Endodermal cell (in vitro differentiated cells): ENCODE measurements around the gene PSMC3IP. TPM values are rescaled to one million over a fixed set of nuclear protein-coding genes. Genes with fewer than 3 reads are reported as not detected.
A peak's percentile ranks its signal among the peaks of the same experiment; 100 is the strongest.

Experiments
- DNase-seq: peaks from one replicate; pipeline ENCODE4 v3.0.0-alpha.2; 2017
- H3K27ac ChIP-seq: 2 replicates; pipeline ENCODE4 v1.5.1; 2013; ENCODE audit warnings: mild to moderate bottlenecking, low read depth, low read length, moderate library complexity
- H3K27me3 ChIP-seq: 2 replicates; pipeline ENCODE4 v1.6.1; 2013; ENCODE audit warnings: mild to moderate bottlenecking, low read length, moderate library complexity; ENCODE audit not compliant: insufficient read depth, control insufficient read depth, poor library complexity, severe bottlenecking
- H3K36me3 ChIP-seq: 2 replicates; pipeline ENCODE4 v1.7.0; 2013; ENCODE audit warnings: mild to moderate bottlenecking, low read length, moderate library complexity; ENCODE audit not compliant: control insufficient read depth, insufficient read depth
- H3K4me1 ChIP-seq: one replicate; pipeline ENCODE4 v1.7.0; 2013; ENCODE audit warnings: low read length; ENCODE audit not compliant: control insufficient read depth, insufficient read depth
- H3K4me3 ChIP-seq: 2 replicates; pipeline ENCODE4 v1.5.1; 2013; ENCODE audit warnings: mild to moderate bottlenecking, low read length, moderate library complexity
- H3K9ac ChIP-seq: 2 replicates; pipeline ENCODE4 v1.6.1; 2013; ENCODE audit warnings: mild to moderate bottlenecking, low read length, moderate library complexity; ENCODE audit not compliant: poor library complexity, severe bottlenecking; ENCODE audit errors: extremely low read depth
- H3K9me3 ChIP-seq: 2 replicates; pipeline ENCODE4 v1.6.1; 2013; ENCODE audit warnings: mild to moderate bottlenecking, low read length, moderate library complexity; ENCODE audit not compliant: control insufficient read depth
- H3K27ac Mint-ChIP-seq: 2 replicates; pipeline ENCODE4 v1.8.0; 2020; ENCODE audit warnings: mixed read lengths
- H3K27me3 Mint-ChIP-seq: 2 replicates; pipeline ENCODE4 v1.8.0; 2021; ENCODE audit warnings: mild to moderate bottlenecking, mixed read lengths; ENCODE audit not compliant: insufficient read depth
- H3K36me3 Mint-ChIP-seq: 2 replicates; pipeline ENCODE4 v1.8.0; 2020; ENCODE audit warnings: low read depth, mixed read lengths
- H3K4me1 Mint-ChIP-seq: 2 replicates; pipeline ENCODE4 v1.8.0; 2020; ENCODE audit warnings: mixed read lengths
- H3K4me3 Mint-ChIP-seq: 2 replicates; pipeline ENCODE4 v1.8.0; 2020; ENCODE audit warnings: mild to moderate bottlenecking, moderate library complexity, mixed read lengths
- H3K9me3 Mint-ChIP-seq: 2 replicates; pipeline ENCODE4 v1.8.0; 2020; ENCODE audit warnings: mild to moderate bottlenecking, mixed read lengths
- WGBS, 2 experiments: methylation state at CpG; one replicate each; pipeline versions ENCODE4 v1.1.5 to v1.1.7; 2013; ENCODE audit warnings: missing lambda C conversion rate in 2 of 2, mixed read lengths in 1 of 2; ENCODE audit not compliant: insufficient coverage in 1 of 2, insufficient read length in 1 of 2; 5-methylcytosine and 5-hydroxymethylcytosine counted together
- total RNA-seq, 2 donors: library from RNA; stranded (reverse); fragmentation: NEBNext Ultra II Directional in 1 of 2; extraction: Animal tissue kit (Norgen Biotek cat#: 25700) in 1 of 2; gene quantifications; 2 replicates in 1 of 2; 3 replicates in 1 of 2; pipeline ENCODE4 v1.2.1, GENCODE V29; 2021
- TF ChIP-seq, protein P1 (sequence below): fragments of 200-600 bp; sonication (generic); conservative IDR thresholded peaks from 2 replicates; pipeline ENCODE4 v1.5.0; 2021; ENCODE audit warnings: antibody characterized with exemption, mild to moderate bottlenecking

The PSMC3IP gene
- total RNA-seq, 2 donors from 2014 or later, result 27.8 to 38.6 TPM

DNA sequence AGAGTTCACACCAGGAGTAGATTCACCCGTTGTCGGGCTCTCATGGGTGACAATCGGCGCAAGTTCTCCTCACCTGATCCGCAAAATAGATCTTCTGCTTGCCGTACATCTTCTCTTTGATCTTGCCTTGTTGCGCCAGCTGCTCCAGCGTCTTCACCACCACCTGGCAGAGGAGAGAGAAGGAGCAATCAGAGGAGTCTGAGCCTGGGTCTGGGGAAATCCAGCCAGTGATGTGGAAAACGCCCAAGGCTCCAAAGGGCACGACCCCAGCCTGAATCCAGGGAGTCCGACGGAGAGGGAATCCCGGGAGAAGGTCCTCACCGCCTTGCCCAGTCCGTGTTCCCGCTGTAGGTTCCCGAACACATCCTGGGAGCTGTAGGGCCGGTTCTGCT lies 393 bp downstream of the PSMC3IP start:
- H3K4me3 Mint-ChIP-seq, result peak overlapping the region; percentile 78
- TF ChIP-seq, protein P1, sequence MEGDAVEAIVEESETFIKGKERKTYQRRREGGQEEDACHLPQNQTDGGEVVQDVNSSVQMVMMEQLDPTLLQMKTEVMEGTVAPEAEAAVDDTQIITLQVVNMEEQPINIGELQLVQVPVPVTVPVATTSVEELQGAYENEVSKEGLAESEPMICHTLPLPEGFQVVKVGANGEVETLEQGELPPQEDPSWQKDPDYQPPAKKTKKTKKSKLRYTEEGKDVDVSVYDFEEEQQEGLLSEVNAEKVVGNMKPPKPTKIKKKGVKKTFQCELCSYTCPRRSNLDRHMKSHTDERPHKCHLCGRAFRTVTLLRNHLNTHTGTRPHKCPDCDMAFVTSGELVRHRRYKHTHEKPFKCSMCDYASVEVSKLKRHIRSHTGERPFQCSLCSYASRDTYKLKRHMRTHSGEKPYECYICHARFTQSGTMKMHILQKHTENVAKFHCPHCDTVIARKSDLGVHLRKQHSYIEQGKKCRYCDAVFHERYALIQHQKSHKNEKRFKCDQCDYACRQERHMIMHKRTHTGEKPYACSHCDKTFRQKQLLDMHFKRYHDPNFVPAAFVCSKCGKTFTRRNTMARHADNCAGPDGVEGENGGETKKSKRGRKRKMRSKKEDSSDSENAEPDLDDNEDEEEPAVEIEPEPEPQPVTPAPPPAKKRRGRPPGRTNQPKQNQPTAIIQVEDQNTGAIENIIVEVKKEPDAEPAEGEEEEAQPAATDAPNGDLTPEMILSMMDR, result no peak
- no peaks in the 10 kb centered on the region for H3K9me3 ChIP-seq
- peak overlapping the region; percentile 98 for H3K27ac Mint-ChIP-seq
- H3K36me3 ChIP-seq, result peaks cover 61% of the 10 kb centered on the region
- WGBS, 2 experiments, result 3 to 5% methylated on average over 13 to 18 of the region's 18 CpGs
- peaks cover 14% of the 10 kb centered on the region for H3K4me1 Mint-ChIP-seq
- peak overlapping the region; percentile 87 for H3K9ac ChIP-seq
- H3K36me3 Mint-ChIP-seq, result peaks cover 58% of the 10 kb centered on the region
- no peaks in the 10 kb centered on the region for H3K9me3 Mint-ChIP-seq
- H3K4me1 ChIP-seq, result no peaks in the 10 kb centered on the region
- H3K27me3 Mint-ChIP-seq, result no peaks in the 10 kb centered on the region
- peak overlapping the region; percentile 36 for H3K27ac ChIP-seq
- DNase-seq, result no peak
- peak overlapping the region; percentile 99 for H3K4me3 ChIP-seq
- no peaks in the 10 kb centered on the region for H3K27me3 ChIP-seq

DNA sequence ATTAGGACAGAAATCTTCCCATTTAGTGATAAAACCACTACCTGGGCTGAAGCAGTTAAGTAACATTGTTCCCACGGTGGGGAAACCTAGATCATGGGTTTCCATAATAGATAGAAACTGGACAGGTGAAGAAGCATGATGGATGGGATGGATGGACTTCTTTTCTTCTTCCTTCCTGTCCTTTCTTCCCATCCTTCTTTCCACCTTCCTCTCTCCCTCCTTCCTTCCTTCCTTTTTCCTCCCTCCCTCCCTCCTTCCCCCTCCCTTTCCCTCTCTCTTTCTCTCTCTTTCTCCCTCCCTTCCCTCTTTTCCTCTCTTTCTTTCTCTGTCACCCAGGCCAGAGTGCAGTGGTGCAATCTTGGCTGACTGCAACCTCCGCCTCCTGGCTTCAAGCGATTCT lies 3.1 kb downstream of the PSMC3IP start:
- Mint-ChIP-seq H3K27ac (no peak overlapping the region), H3K4me3 (no peak overlapping the region), H3K27me3 (no peaks in the 10 kb centered on the region), H3K9me3 (no peaks in the 10 kb centered on the region), H3K4me1 (peaks cover 14% of the 10 kb centered on the region), H3K36me3 (peaks cover 63% of the 10 kb centered on the region)
- no peak for DNase-seq
- Histone ChIP-seq H3K9me3 (no peaks in the 10 kb centered on the region), H3K27me3 (no peaks in the 10 kb centered on the region), H3K9ac (no peak overlapping the region), H3K4me1 (no peaks in the 10 kb centered on the region), H3K27ac (no peak overlapping the region), H3K4me3 (no peak overlapping the region), H3K36me3 (peaks cover 67% of the 10 kb centered on the region)
- WGBS, 2 experiments, result 89 to 95% methylated on average over 2 of the region's 3 CpGs
- TF ChIP-seq, protein P1, result no peak

DNA sequence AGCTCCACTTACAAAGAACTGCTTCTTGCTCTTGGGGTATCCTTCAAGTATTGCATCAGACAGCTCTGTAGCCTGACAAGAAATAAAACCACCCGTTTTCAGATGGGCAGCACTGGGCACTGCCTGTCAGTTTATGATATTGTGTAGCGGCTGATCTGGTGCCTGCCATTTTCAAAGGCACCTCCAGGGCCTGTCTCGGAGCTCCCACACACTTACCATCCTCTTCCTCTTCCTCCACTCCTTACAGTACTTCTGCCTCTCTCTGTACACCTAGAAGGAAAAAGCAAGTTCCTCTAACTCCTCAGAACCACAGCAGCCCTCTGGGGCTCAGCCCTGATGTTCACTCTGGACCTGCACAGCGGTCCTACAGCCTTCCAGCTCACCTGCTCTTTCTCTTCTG lies 4.4 kb downstream of the PSMC3IP start:
- peaks cover 10% of the 10 kb centered on the region for H3K4me1 Mint-ChIP-seq
- DNase-seq, result no peak
- no peak overlapping the region for H3K27ac ChIP-seq
- H3K4me1 ChIP-seq, result no peaks in the 10 kb centered on the region
- TF ChIP-seq, protein P1, result no peak
- no peaks in the 10 kb centered on the region for H3K9me3 Mint-ChIP-seq
- H3K4me3 Mint-ChIP-seq, result no peak overlapping the region
- no peaks in the 10 kb centered on the region for H3K9me3 ChIP-seq
- H3K36me3 ChIP-seq, result peaks cover 79% of the 10 kb centered on the region
- H3K27ac Mint-ChIP-seq, result no peak overlapping the region
- no peaks in the 10 kb centered on the region for H3K27me3 Mint-ChIP-seq
- 88 to 90% methylated on average over 4 of the region's 4 CpGs for WGBS, 2 experiments
- H3K27me3 ChIP-seq, result no peaks in the 10 kb centered on the region
- peaks cover 69% of the 10 kb centered on the region for H3K36me3 Mint-ChIP-seq
- H3K9ac ChIP-seq, result no peak overlapping the region
- H3K4me3 ChIP-seq, result no peak overlapping the region
